ENCODE data around the gene DBNDD1. TPM values are rescaled to one million over a fixed set of nuclear protein-coding genes. Genes with fewer than 3 reads are reported as not detected.

Gene DBNDD1
- total and polyA plus RNA-seq, 12 donors = 0.72 to 6.8 (median 4.1) TPM

GRCh38 chr16:90031186-90031930 is 12.1 kb upstream of the DBNDD1 start:
- no peak overlapping the region for H3K4me3 ChIP-seq
- H3K9me3 ChIP-seq = no peaks in the 10 kb centered on the region
- H3K4me1 ChIP-seq = no peaks in the 10 kb centered on the region
- no peak for DNase-seq
- ATAC-seq = no peak
- no peak for TF ChIP-seq CTCF (IDR thresholded peaks at IDR 0.05)
- H3K27ac ChIP-seq = no peak overlapping the region
- no peaks in the 10 kb centered on the region for H3K27me3 ChIP-seq
- 90 to 94% methylated on average over 19 of the region's 19 CpGs for WGBS, 2 donors
- peaks cover 0 to 73% (median 23%) of the 10 kb centered on the region in 9 donors for H3K36me3 ChIP-seq
- intact Hi-C loops (cut with DNase I) = no loop called here

- Histone ChIP-seq H3K4me3 (no peak overlapping the region), H3K27me3 (no peaks in the 10 kb centered on the region), H3K9me3 (no peaks in the 10 kb centered on the region), H3K4me1 (no peaks in the 10 kb centered on the region), H3K36me3 (peaks cover 0 to 53% (median 8%) of the 10 kb centered on the region in 9 donors), H3K27ac (no peak overlapping the region)
- TF ChIP-seq CTCF (IDR thresholded peaks at IDR 0.05) = no peak
- ATAC-seq (peak in 1 of 8 donors; percentile 28), DNase-seq (no peak)
- intact Hi-C loops (cut with DNase I) = no loop called here
- WGBS, 2 donors = 88 to 90% methylated on average over 12 of the region's 12 CpGs
Observed at GRCh38 chr16:90028985-90029384, 9.7 kb upstream of the DBNDD1 start.

- DNase-seq (no peak), ATAC-seq (no peak)
- H3K36me3 ChIP-seq = peaks cover 0 to 39% (median 8%) of the 10 kb centered on the region in 9 donors
- intact Hi-C loops (cut with DNase I) = no loop called here
- TF ChIP-seq CTCF (IDR thresholded peaks at IDR 0.05) = no peak
- H3K4me3 ChIP-seq = no peak overlapping the region
- no peak overlapping the region for H3K27ac ChIP-seq
- H3K9me3 ChIP-seq = no peaks in the 10 kb centered on the region
- no peaks in the 10 kb centered on the region for H3K27me3 ChIP-seq
- H3K4me1 ChIP-seq = peaks cover 0 to 12% (median 9%) of the 10 kb centered on the region in 9 donors
- WGBS, 2 donors = 92 to 97% methylated on average over 17 of the region's 17 CpGs
Observed at GRCh38 chr16:90027611-90028010, 8.4 kb upstream of the DBNDD1 start.

- Histone ChIP-seq H3K4me3 (no peak overlapping the region), H3K4me1 (peaks cover 3 to 25% (median 16%) of the 10 kb centered on the region in 9 donors), H3K27me3 (no peaks in the 10 kb centered on the region), H3K36me3 (peaks cover 0 to 28% (median under 1%) of the 10 kb centered on the region in 9 donors), H3K9me3 (no peaks in the 10 kb centered on the region), H3K27ac (no peak overlapping the region)
- WGBS, 2 donors = 84 to 88% methylated on average over 8 of the region's 8 CpGs
- intact Hi-C loops (cut with DNase I) = no loop called here
- TF ChIP-seq CTCF (IDR thresholded peaks at IDR 0.05) = peak in 1 of 9 donors; percentile 7
- no peak for ATAC-seq
- DNase-seq = no peak
Observed at GRCh38 chr16:90026135-90026534, 6.9 kb upstream of the DBNDD1 start.
